Stomach (tissue), 9 donors: ENCODE results near the gene LGR5. TPM values are rescaled to one million over a fixed set of nuclear protein-coding genes. Genes with fewer than 3 reads are reported as not detected.

Experiments
- DNase-seq, 2 donors: peaks; one replicate each; pipeline versions ENCODE4 v3.0.0 to v3.0.0-alpha.2; 2013 to 2019
- H3K27ac ChIP-seq, 5 donors: fragments of 200-600 bp in 4 of 5; sonication (generic) in 4 of 5; one replicate each; pipeline ENCODE4 v1.5.1; 2013 to 2019; ENCODE audit warnings: mild to moderate bottlenecking in 1 of 5, moderate library complexity in 1 of 5
- H3K27me3 ChIP-seq, 3 donors: fragments of 200-600 bp; sonication (generic); one replicate each; pipeline ENCODE4 v1.5.1; 2017 to 2019; ENCODE audit warnings: mixed run types in 1 of 3
- H3K36me3 ChIP-seq, 4 donors: fragments of 200-600 bp; sonication (generic); 1 replicate in 3 of 4; 2 replicates in 1 of 4; pipeline ENCODE4 v1.5.1; 2016 to 2019
- H3K4me1 ChIP-seq, 4 donors: fragments of 200-600 bp; sonication (generic); one replicate each; pipeline ENCODE4 v1.5.1; 2016 to 2019
- H3K4me3 ChIP-seq, 4 donors: fragments of 200-600 bp; sonication (generic) in 3 of 4; one replicate each; pipeline ENCODE4 v1.5.1; 2016 to 2019; ENCODE audit warnings: mild to moderate bottlenecking in 1 of 4
- H3K9me3 ChIP-seq, 4 donors: fragments of 200-600 bp; sonication (generic); one replicate each; pipeline ENCODE4 v1.5.1; 2016 to 2019
- CTCF ChIP-seq, 7 experiments: fragments of 450-650 bp in 4 of 7; fragments of 200-600 bp in 3 of 7; sonication (generic) in 3 of 7; IDR thresholded peaks; one replicate each; pipeline ENCODE4 v1.5.1; 2016 to 2019; ENCODE audit warnings: antibody characterized with exemption in 7 of 7, control low read depth in 2 of 7, mild to moderate bottlenecking in 1 of 7
- EP300 ChIP-seq: sonication (generic); formaldehyde crosslinking; IDR thresholded peaks from one replicate; pipeline ENCODE4 v1.6.1; 2017; ENCODE audit warnings: antibody characterized with exemption
- POLR2A ChIP-seq, 4 donors: fragments of 450-650 bp; IDR thresholded peaks; one replicate each; pipeline ENCODE4 v1.6.1; 2016; ENCODE audit warnings: antibody characterized with exemption in 4 of 4, control low read depth in 2 of 4, mild to moderate bottlenecking in 1 of 4, moderate library complexity in 1 of 4
- POLR2AphosphoS5 ChIP-seq, 3 donors: sonication (generic); formaldehyde crosslinking; IDR thresholded peaks; one replicate each; pipeline ENCODE4 v1.6.1; 2016; ENCODE audit warnings: antibody characterized with exemption in 3 of 3
- WGBS, 5 donors: extraction: QIAGEN DNeasy Blood & Tissue Kit in 3 of 5; methylation state at CpG; one replicate each; pipeline versions ENCODE4 v1.1.5 to v1.1.7; 2013 to 2018; 5-methylcytosine and 5-hydroxymethylcytosine counted together
- intact Hi-C: fragments of 100-400 bp; cut with DNase I; formaldehyde crosslinking; loops from one replicate; pipeline ENCODE4 v1.15.1; 2023; ENCODE audit warnings: low total_unique reads
- polyA plus RNA-seq, 3 donors: library from polyadenylated mRNA; stranded (reverse); fragments of 200-250 nt; gene quantifications; one replicate each; pipeline ENCODE4 v1.2.3, GENCODE V29; 2013
- total RNA-seq, 5 donors: library from RNA; depleted of rRNA; stranded (reverse); fragments of >200 nt; gene quantifications; one replicate each; pipeline versions ENCODE4 v1.1.0 to v1.2.3, GENCODE V29; 2014 to 2016
- donor health status: healthy with polysubstance abuse.
- donor health status: Bipolar disorder and iron deficiency.
- donor health status: healthy.

The LGR5 gene
- total and polyA plus RNA-seq, 8 donors, result 0.06 to 16.0 (median 1.2) TPM; not detected in 3

- 26 to 45% (median 39%) methylated on average over 1 of the region's 1 CpG for WGBS, 5 donors
- DNase-seq, result no peak
- TF ChIP-seq POLR2A (IDR thresholded peaks at IDR 0.05) (no peak), POLR2AphosphoS5 (IDR thresholded peaks at IDR 0.05) (no peak), CTCF (IDR thresholded peaks at IDR 0.05) (no peak)
- intact Hi-C loops, result no loop called here
- Histone ChIP-seq H3K27me3 (no peaks in the 10 kb centered on the region), H3K9me3 (no peaks in the 10 kb centered on the region), H3K4me3 (no peak overlapping the region), H3K27ac (no peak overlapping the region), H3K4me1 (no peaks in the 10 kb centered on the region), H3K36me3 (no peaks in the 10 kb centered on the region)
Measured at GRCh38 chr12:71585218-71585617, 145.6 kb downstream of the LGR5 start.

GRCh38 chr12:71587012-71587411, 147.4 kb downstream of the LGR5 start:
- H3K4me1 ChIP-seq, result no peaks in the 10 kb centered on the region
- H3K4me3 ChIP-seq, result no peak overlapping the region
- intact Hi-C loops, result no loop called here
- WGBS, 5 donors, result 60 to 94% (median 85%) methylated on average over 2 of the region's 2 CpGs
- H3K27ac ChIP-seq, result no peak overlapping the region
- no peaks in the 10 kb centered on the region for H3K36me3 ChIP-seq
- TF ChIP-seq POLR2A (IDR thresholded peaks at IDR 0.05), result no peak
- TF ChIP-seq POLR2AphosphoS5 (IDR thresholded peaks at IDR 0.05), result no peak
- no peak for TF ChIP-seq CTCF (IDR thresholded peaks at IDR 0.05)
- no peak for TF ChIP-seq EP300
- peaks cover 0 to 14% (median 0%) of the 10 kb centered on the region in 3 donors for H3K27me3 ChIP-seq
- no peak for DNase-seq
- no peaks in the 10 kb centered on the region for H3K9me3 ChIP-seq

GRCh38 chr12:71589478-71589881, 149.9 kb downstream of the LGR5 start:
- Histone ChIP-seq H3K4me1 (no peaks in the 10 kb centered on the region), H3K4me3 (no peak overlapping the region), H3K27ac (no peak overlapping the region), H3K9me3 (no peaks in the 10 kb centered on the region), H3K36me3 (no peaks in the 10 kb centered on the region), H3K27me3 (peaks cover 0 to 27% (median 0%) of the 10 kb centered on the region in 3 donors)
- no peak for DNase-seq
- no peak for TF ChIP-seq CTCF (IDR thresholded peaks at IDR 0.05)
- TF ChIP-seq POLR2A (IDR thresholded peaks at IDR 0.05), result no peak
- TF ChIP-seq EP300, result no peak
- TF ChIP-seq POLR2AphosphoS5 (IDR thresholded peaks at IDR 0.05), result no peak
- intact Hi-C loops, result no loop called here
- 62 to 75% (median 63%) methylated on average over 4 of the region's 4 CpGs for WGBS, 5 donors

GRCh38 chr12:71591601-71592000, 152.0 kb downstream of the LGR5 start:
- intact Hi-C loops, result no loop called here
- H3K4me1 ChIP-seq, result no peaks in the 10 kb centered on the region
- TF ChIP-seq POLR2AphosphoS5 (IDR thresholded peaks at IDR 0.05), result no peak
- TF ChIP-seq CTCF (IDR thresholded peaks at IDR 0.05), result no peak
- no peak for TF ChIP-seq EP300
- TF ChIP-seq POLR2A (IDR thresholded peaks at IDR 0.05), result no peak
- DNase-seq, result no peak
- H3K9me3 ChIP-seq, result no peaks in the 10 kb centered on the region
- H3K27ac ChIP-seq, result no peak overlapping the region
- H3K27me3 ChIP-seq, result peaks cover 0 to 27% (median 0%) of the 10 kb centered on the region in 3 donors
- WGBS, 5 donors, result 20 to 40% (median 33%) methylated on average over 2 of the region's 2 CpGs
- no peaks in the 10 kb centered on the region for H3K36me3 ChIP-seq
- H3K4me3 ChIP-seq, result no peak overlapping the region
